PC-9 (cell line): ENCODE data around the gene ELL2. TPM values are rescaled to one million over a fixed set of nuclear protein-coding genes. Genes with fewer than 3 reads are reported as not detected.

ENCODE experiments used
- BruUV-seq: library from RNA; stranded (reverse); fragments of 400-500 nt; replicated peaks from 2 replicates; lab custom pipeline; 2021; lab: Mats Ljungman, UMichigan
- CTCF ChIA-PET: fragments of 300-600 bp; sonication (Branson Sonifier 250); formaldehyde crosslinking; loops from one replicate; lab custom pipeline; 2022; ENCODE audit warnings: antibody characterized with exemption; lab: Charles Lee
- POLR2A ChIA-PET: fragments of 300-600 bp; sonication (Branson Sonifier 250); formaldehyde crosslinking; loops from one replicate; lab custom pipeline; 2022; ENCODE audit warnings: antibody characterized with exemption; ENCODE audit not compliant: unreplicated experiment; lab: Charles Lee
- DNase-seq, 2 experiments: peaks; one replicate each; pipeline versions ENCODE4 v3.0.0 to v3.0.0-alpha.2; 2015 to 2022; ENCODE audit warnings: mixed read lengths in 1 of 2
- H2AFZ ChIP-seq: fragments of 200-600 bp; sonication (generic); 2 replicates; pipeline ENCODE4 v1.8.1; 2017; ENCODE audit warnings: antibody characterized with exemption
- H3F3A ChIP-seq: fragments of 200-600 bp; sonication (generic); 2 replicates; pipeline ENCODE4 v1.8.1; 2017; ENCODE audit warnings: antibody characterized with exemption, mild to moderate bottlenecking, low read depth; ENCODE audit not compliant: insufficient read depth
- H3K27ac ChIP-seq: fragments of 200-600 bp; sonication (generic); 2 replicates; pipeline ENCODE4 v1.6.1; 2016; ENCODE audit warnings: mixed run types
- H3K27me3 ChIP-seq: fragments of 200-600 bp; sonication (generic); 2 replicates; pipeline ENCODE4 v1.6.1; 2016; ENCODE audit warnings: low read depth, mixed run types; ENCODE audit not compliant: insufficient read depth
- H3K36me3 ChIP-seq: fragments of 200-600 bp; sonication (generic); 2 replicates; pipeline ENCODE4 v1.6.1; 2016; ENCODE audit warnings: low read depth, mixed run types
- H3K4me1 ChIP-seq: fragments of 200-600 bp; sonication (generic); replicated peaks from 2 replicates; pipeline ENCODE4 v1.6.1; 2016; ENCODE audit warnings: mixed run types; ENCODE audit not compliant: insufficient read depth
- H3K4me2 ChIP-seq: fragments of 200-600 bp; sonication (generic); 2 replicates; pipeline ENCODE4 v1.6.1; 2017; ENCODE audit warnings: mixed run types
- H3K4me3 ChIP-seq: fragments of 200-600 bp; sonication (generic); 2 replicates; pipeline ENCODE4 v1.6.1; 2016; ENCODE audit warnings: mixed run types
- H3K79me2 ChIP-seq: fragments of 200-600 bp; sonication (generic); 2 replicates; pipeline ENCODE4 v1.6.1; 2017; ENCODE audit warnings: low read depth, mixed run types
- H3K9me2 ChIP-seq: fragments of 200-600 bp; sonication (generic); 2 replicates; pipeline ENCODE4 v1.8.1; 2017; ENCODE audit warnings: mild to moderate bottlenecking; ENCODE audit not compliant: insufficient read depth
- H3K9me3 ChIP-seq: fragments of 200-600 bp; sonication (generic); 2 replicates; pipeline ENCODE4 v1.8.1; 2016; ENCODE audit warnings: low read depth; ENCODE audit not compliant: insufficient read depth
- H4K20me1 ChIP-seq: fragments of 200-600 bp; sonication (generic); 2 replicates; pipeline ENCODE4 v1.8.1; 2017; ENCODE audit not compliant: insufficient read depth
- EZH2 ChIP-seq: fragments of 200-600 bp; sonication (generic); IDR thresholded peaks from 2 replicates; pipeline ENCODE4 v1.8.0; 2017; ENCODE audit warnings: antibody characterized with exemption, low read depth
- intact Hi-C: fragments of 100-400 bp; cut with micrococcal nuclease; formaldehyde crosslinking; loops from one replicate; pipeline ENCODE4 v1.10.0; 2022; ENCODE audit not compliant: unreplicated experiment
- total RNA-seq: library from RNA; stranded (reverse); gene quantifications from 2 replicates; pipeline ENCODE4 v1.2.3, GENCODE V29; 2021
- TF ChIP-seq, protein P1 (sequence below): fragments of 200-600 bp; sonication (generic); conservative IDR thresholded peaks from 2 replicates; pipeline ENCODE4 v1.6.1; 2017; ENCODE audit warnings: mixed run types, antibody characterized with exemption, mild to moderate bottlenecking, moderate library complexity

ELL2 gene
- total RNA-seq, 1 experiment from 2014 or later: 25.5 TPM

DNA sequence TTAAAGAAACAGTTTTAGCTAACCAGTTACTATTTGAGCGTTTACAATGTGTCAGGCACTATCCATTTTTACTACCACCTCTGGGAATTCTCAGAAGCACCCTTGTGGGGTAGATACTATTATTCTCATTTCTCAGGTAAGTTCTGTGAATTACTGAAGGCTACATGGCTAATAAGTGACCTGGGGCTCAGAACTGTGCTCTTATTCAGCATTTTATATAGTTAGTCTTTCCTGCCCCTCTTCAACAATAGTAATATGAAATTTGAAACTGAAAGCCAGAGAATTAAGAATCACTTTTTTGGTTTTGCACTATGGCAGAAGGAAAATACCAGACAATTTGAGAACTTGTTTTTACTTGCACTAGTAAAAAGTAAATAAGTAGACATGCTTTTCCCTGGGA lies 11.8 kb downstream of the ELL2 start:
- DNase-seq: no peak
- H3K4me3 ChIP-seq: no peak overlapping the region
- H3K79me2 ChIP-seq: peaks cover 83% of the 10 kb centered on the region
- H3K9me3 ChIP-seq: 0 out of 2 replicates have a peak, but pooled peaks cover 4% of the 10 kb centered on the region
- H2AFZ ChIP-seq: no peak overlapping the region
- H4K20me1 ChIP-seq: peaks cover 14% of the 10 kb centered on the region
- H3K9me2 ChIP-seq: no peaks in the 10 kb centered on the region
- no peaks in the 10 kb centered on the region for H3K27me3 ChIP-seq
- H3K4me1 ChIP-seq: no peaks in the 10 kb centered on the region
- CTCF ChIA-PET: no interaction called here
- no TSS peak for BruUV-seq
- no peaks in the 10 kb centered on the region for H3F3A ChIP-seq
- TF ChIP-seq, protein P1, sequence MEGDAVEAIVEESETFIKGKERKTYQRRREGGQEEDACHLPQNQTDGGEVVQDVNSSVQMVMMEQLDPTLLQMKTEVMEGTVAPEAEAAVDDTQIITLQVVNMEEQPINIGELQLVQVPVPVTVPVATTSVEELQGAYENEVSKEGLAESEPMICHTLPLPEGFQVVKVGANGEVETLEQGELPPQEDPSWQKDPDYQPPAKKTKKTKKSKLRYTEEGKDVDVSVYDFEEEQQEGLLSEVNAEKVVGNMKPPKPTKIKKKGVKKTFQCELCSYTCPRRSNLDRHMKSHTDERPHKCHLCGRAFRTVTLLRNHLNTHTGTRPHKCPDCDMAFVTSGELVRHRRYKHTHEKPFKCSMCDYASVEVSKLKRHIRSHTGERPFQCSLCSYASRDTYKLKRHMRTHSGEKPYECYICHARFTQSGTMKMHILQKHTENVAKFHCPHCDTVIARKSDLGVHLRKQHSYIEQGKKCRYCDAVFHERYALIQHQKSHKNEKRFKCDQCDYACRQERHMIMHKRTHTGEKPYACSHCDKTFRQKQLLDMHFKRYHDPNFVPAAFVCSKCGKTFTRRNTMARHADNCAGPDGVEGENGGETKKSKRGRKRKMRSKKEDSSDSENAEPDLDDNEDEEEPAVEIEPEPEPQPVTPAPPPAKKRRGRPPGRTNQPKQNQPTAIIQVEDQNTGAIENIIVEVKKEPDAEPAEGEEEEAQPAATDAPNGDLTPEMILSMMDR: no peak
- no peak for TF ChIP-seq EZH2
- intact Hi-C loops: no loop called here
- H3K4me2 ChIP-seq: no peak overlapping the region
- no peak overlapping the region for H3K27ac ChIP-seq
- peaks cover 9% of the 10 kb centered on the region for H3K36me3 ChIP-seq
- POLR2A ChIA-PET: no interaction called here

DNA sequence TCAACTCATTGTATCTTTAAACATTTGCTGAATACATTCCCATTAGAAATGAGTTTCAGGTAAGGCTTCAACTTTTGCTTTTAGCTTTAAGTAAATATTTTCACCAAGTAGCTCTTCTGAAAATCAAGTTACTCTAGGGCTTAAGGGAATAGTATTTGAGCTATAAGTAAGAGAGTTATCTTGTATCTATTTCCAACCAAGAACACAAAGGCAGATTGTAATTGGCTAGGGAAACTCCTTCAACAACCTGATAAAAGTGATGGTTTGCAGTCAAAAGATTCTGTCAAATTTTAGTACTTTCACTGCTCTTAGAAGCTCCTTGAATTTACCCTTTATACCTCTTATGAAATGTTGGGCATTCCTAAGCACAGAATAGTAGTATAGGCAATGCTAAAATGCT lies 13.0 kb downstream of the ELL2 start:
- no peak overlapping the region for H3K27ac ChIP-seq
- H2AFZ ChIP-seq: no peak overlapping the region
- no peak overlapping the region for H3K4me2 ChIP-seq
- no peaks in the 10 kb centered on the region for H3F3A ChIP-seq
- ChIA-PET CTCF (interaction anchor here (0.6 kb wide), 1 partner anchor 575 kb away, joined by 3 read pairs; no protein-coding TSS in a partner anchor), POLR2A (no interaction called here)
- peaks cover 85% of the 10 kb centered on the region for H3K79me2 ChIP-seq
- H4K20me1 ChIP-seq: peaks cover 16% of the 10 kb centered on the region
- H3K9me2 ChIP-seq: no peaks in the 10 kb centered on the region
- DNase-seq: no peak
- no TSS peak for BruUV-seq
- no peaks in the 10 kb centered on the region for H3K27me3 ChIP-seq
- no peaks in the 10 kb centered on the region for H3K4me1 ChIP-seq
- H3K36me3 ChIP-seq: peaks cover 6% of the 10 kb centered on the region; the same call in 1 of the 2 replicates
- TF ChIP-seq, protein P1: no peak
- TF ChIP-seq EZH2: no peak
- 0 out of 2 replicates have a peak, but pooled peaks cover under 1% of the 10 kb centered on the region for H3K9me3 ChIP-seq
- intact Hi-C loops: no loop called here
- H3K4me3 ChIP-seq: no peak overlapping the region

DNA sequence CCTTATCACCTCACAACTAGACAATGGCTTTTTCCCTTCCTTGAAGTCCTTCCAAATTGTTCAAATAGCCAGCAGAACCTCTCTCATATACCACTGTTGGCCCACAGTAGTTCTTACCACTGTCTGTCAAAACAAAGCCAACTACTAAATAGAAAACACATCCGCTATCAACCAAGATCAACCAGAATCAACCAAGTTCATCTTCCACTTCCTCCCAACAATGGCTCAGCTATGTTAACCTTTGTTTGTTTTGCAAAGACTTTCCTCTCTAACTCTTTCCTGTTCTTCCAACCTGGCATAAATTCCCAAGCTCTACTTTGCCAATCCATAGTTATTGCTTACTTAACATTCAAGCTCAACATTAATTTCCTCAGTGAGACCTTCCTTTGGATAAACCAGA lies 15.2 kb downstream of the ELL2 start:
- Histone ChIP-seq H3F3A (no peaks in the 10 kb centered on the region), H3K9me2 (no peaks in the 10 kb centered on the region), H2AFZ (no peak overlapping the region), H4K20me1 (peaks cover 23% of the 10 kb centered on the region), H3K4me2 (no peak overlapping the region), H3K27me3 (no peaks in the 10 kb centered on the region), H3K27ac (no peak overlapping the region), H3K4me1 (no peaks in the 10 kb centered on the region), H3K36me3 (peaks cover 6% of the 10 kb centered on the region; the same call in 1 of the 2 replicates), H3K4me3 (no peak overlapping the region), H3K9me3 (no peaks in the 10 kb centered on the region), H3K79me2 (peaks cover 84% of the 10 kb centered on the region)
- no peak for TF ChIP-seq EZH2
- TF ChIP-seq, protein P1: no peak
- intact Hi-C loops: no loop called here
- CTCF ChIA-PET: no interaction called here
- no TSS peak for BruUV-seq
- no peak for DNase-seq
- POLR2A ChIA-PET: interaction anchor here (0.6 kb wide), 1 partner anchor 338 kb away, joined by 4 read pairs; no protein-coding TSS in a partner anchor
